ENCODE results near the gene NFIC.
"Not testable (repeated sequence)": the region's sequence is repeated elsewhere in the genome, so short reads cannot be mapped to it uniquely, and the experiment has no call there.

NFIC gene

GRCh38 chr19:3507371-3508120 lies 141.2 kb downstream of the NFIC start:
- no peak for ATAC-seq
- TF ChIP-seq ZC3H10 (CRISPR knock-in tag; IDR thresholded peaks at IDR 0.05), result no peak
- TF ChIP-seq, protein P1, sequence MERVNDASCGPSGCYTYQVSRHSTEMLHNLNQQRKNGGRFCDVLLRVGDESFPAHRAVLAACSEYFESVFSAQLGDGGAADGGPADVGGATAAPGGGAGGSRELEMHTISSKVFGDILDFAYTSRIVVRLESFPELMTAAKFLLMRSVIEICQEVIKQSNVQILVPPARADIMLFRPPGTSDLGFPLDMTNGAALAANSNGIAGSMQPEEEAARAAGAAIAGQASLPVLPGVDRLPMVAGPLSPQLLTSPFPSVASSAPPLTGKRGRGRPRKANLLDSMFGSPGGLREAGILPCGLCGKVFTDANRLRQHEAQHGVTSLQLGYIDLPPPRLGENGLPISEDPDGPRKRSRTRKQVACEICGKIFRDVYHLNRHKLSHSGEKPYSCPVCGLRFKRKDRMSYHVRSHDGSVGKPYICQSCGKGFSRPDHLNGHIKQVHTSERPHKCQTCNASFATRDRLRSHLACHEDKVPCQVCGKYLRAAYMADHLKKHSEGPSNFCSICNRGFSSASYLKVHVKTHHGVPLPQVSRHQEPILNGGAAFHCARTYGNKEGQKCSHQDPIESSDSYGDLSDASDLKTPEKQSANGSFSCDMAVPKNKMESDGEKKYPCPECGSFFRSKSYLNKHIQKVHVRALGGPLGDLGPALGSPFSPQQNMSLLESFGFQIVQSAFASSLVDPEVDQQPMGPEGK (CRISPR knock-in tag; IDR thresholded peaks at IDR 0.05; ENCODE audit: borderline replicate concordance), result no peak
- TF ChIP-seq, protein P2, sequence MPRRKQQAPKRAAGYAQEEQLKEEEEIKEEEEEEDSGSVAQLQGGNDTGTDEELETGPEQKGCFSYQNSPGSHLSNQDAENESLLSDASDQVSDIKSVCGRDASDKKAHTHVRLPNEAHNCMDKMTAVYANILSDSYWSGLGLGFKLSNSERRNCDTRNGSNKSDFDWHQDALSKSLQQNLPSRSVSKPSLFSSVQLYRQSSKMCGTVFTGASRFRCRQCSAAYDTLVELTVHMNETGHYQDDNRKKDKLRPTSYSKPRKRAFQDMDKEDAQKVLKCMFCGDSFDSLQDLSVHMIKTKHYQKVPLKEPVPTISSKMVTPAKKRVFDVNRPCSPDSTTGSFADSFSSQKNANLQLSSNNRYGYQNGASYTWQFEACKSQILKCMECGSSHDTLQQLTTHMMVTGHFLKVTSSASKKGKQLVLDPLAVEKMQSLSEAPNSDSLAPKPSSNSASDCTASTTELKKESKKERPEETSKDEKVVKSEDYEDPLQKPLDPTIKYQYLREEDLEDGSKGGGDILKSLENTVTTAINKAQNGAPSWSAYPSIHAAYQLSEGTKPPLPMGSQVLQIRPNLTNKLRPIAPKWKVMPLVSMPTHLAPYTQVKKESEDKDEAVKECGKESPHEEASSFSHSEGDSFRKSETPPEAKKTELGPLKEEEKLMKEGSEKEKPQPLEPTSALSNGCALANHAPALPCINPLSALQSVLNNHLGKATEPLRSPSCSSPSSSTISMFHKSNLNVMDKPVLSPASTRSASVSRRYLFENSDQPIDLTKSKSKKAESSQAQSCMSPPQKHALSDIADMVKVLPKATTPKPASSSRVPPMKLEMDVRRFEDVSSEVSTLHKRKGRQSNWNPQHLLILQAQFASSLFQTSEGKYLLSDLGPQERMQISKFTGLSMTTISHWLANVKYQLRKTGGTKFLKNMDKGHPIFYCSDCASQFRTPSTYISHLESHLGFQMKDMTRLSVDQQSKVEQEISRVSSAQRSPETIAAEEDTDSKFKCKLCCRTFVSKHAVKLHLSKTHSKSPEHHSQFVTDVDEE (CRISPR knock-in tag; IDR thresholded peaks at IDR 0.05), result no peak
- no peak for TF ChIP-seq TCF4 (CRISPR knock-in tag; IDR thresholded peaks at IDR 0.05; ENCODE audit: borderline replicate concordance)
- no peak for TF ChIP-seq ISL1 (CRISPR knock-in tag; IDR thresholded peaks at IDR 0.05)
- TF ChIP-seq RARB (CRISPR knock-in tag; IDR thresholded peaks at IDR 0.05), result no peak
- TF ChIP-seq, protein P3, sequence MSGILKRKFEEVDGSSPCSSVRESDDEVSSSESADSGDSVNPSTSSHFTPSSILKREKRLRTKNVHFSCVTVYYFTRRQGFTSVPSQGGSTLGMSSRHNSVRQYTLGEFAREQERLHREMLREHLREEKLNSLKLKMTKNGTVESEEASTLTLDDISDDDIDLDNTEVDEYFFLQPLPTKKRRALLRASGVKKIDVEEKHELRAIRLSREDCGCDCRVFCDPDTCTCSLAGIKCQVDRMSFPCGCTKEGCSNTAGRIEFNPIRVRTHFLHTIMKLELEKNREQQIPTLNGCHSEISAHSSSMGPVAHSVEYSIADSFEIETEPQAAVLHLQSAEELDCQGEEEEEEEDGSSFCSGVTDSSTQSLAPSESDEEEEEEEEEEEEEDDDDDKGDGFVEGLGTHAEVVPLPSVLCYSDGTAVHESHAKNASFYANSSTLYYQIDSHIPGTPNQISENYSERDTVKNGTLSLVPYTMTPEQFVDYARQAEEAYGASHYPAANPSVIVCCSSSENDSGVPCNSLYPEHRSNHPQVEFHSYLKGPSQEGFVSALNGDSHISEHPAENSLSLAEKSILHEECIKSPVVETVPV (CRISPR knock-in tag; IDR thresholded peaks at IDR 0.05), result no peak
- no peak for TF ChIP-seq ZFP30 (CRISPR knock-in tag; IDR thresholded peaks at IDR 0.05)
- no peak for TF ChIP-seq SNAI2 (CRISPR knock-in tag; IDR thresholded peaks at IDR 0.05)
- TF ChIP-seq TOX (CRISPR knock-in tag; IDR thresholded peaks at IDR 0.05; ENCODE audit: borderline replicate concordance), result no peak
- TF ChIP-seq ZNF565 (CRISPR knock-in tag; conservative IDR thresholded peaks at IDR 0.05; ENCODE audit: low read depth), result no peak

GRCh38 chr19:3508121-3508661 lies 141.8 kb downstream of the NFIC start:
- ATAC-seq, result not testable (repeated sequence)

DNA sequence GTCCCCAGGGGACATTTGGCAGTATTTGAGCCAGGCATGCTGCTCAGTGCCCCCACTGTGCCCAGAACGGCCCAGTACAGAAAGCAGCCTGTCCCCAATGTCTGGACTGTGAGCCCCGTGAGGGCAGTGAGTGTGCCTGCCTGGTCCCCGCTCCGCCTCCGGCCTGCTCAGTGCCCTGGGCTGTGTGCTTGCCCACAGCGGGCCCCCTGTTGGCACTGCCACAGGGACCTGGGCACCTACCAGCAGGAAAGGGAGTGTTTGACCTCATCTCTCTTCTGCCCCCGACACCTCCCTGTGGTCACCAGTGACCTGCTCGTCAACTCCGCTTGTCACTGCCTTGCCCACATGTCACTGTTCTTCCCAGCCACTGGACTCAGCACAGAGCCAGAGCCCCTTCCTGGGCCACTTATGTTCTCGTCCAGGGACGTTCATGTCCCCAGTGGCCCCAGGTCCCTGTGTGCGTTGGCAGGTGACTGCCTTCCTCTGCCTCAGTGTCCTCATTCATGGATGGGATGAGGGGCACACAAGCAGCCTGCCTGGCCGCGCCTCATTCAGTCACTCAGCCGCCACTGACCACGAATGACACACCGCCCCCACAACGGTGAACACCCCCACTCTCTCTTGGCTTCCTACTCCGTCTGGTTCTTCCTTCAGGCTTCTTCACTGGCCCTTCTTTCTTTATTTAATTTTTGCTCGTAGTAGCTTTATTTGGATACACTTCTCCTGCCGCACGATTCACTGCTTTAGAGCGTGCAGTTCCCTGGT lies 142.6 kb downstream of the NFIC start:
- ATAC-seq, result no peak

GRCh38 chr19:3509566-3509989 lies 143.2 kb downstream of the NFIC start:
- peak; percentile 3; the same call in 1 of the 3 replicates for ATAC-seq
- TF ChIP-seq ARNTL (CRISPR knock-in tag; IDR thresholded peaks at IDR 0.05; ENCODE audit: borderline replicate concordance, low read depth), result no peak
- TF ChIP-seq RARB (CRISPR knock-in tag; IDR thresholded peaks at IDR 0.05), result no peak
- no peak for TF ChIP-seq OSR1 (CRISPR knock-in tag; IDR thresholded peaks at IDR 0.05)
- TF ChIP-seq CREB5 (CRISPR knock-in tag; IDR thresholded peaks at IDR 0.05; ENCODE audit: low read depth), result no peak
- TF ChIP-seq, protein P1 (CRISPR knock-in tag; IDR thresholded peaks at IDR 0.05; ENCODE audit: borderline replicate concordance), result no peak
- TF ChIP-seq ISL1 (CRISPR knock-in tag; IDR thresholded peaks at IDR 0.05), result no peak
- no peak for TF ChIP-seq ZNF565 (CRISPR knock-in tag; conservative IDR thresholded peaks at IDR 0.05; ENCODE audit: low read depth)
- no peak for TF ChIP-seq BACH2 (CRISPR knock-in tag; IDR thresholded peaks at IDR 0.05; ENCODE audit: borderline replicate concordance)
- no peak for TF ChIP-seq ZFP30 (CRISPR knock-in tag; IDR thresholded peaks at IDR 0.05)
- no peak for TF ChIP-seq SNAI2 (CRISPR knock-in tag; IDR thresholded peaks at IDR 0.05)

More for the DNA sequence above, 142.6 kb downstream of the NFIC start:
- no peak for TF ChIP-seq POU6F1 (CRISPR knock-in tag; IDR thresholded peaks at IDR 0.05; ENCODE audit: borderline replicate concordance, low read depth)
- TF ChIP-seq PPARA (CRISPR knock-in tag; IDR thresholded peaks at IDR 0.05; ENCODE audit: borderline replicate concordance), result no peak
